ENCODE measurements around the gene ATP1B1. TPM values are rescaled to one million over a fixed set of nuclear protein-coding genes. Genes with fewer than 3 reads are reported as not detected.

The ATP1B1 gene
- 10 to 100 TPM; 17.8 to 28.6 (median 22.5) TPM for polyA plus RNA-seq (ENCODE audit: insufficient read length in 10 of 10)
- long read RNA-seq, donor 1, transcript ATP1B1-201 (6 exons, 1,883 nt), result major isoform, 7 of 7 reads
- long read RNA-seq, donor 1, partial matches to known transcripts, result 0 of 7 reads
- long read RNA-seq, donor 1, other reads (novel, unspliced or antisense), result 0 of 7 reads
- long read RNA-seq, donor 2, transcript ATP1B1-201 (6 exons, 1,883 nt), result major isoform, 9 of 9 reads
- long read RNA-seq, donor 2, partial matches to known transcripts, result 0 of 9 reads
- long read RNA-seq, donor 2, other reads (novel, unspliced or antisense), result 0 of 9 reads
- long read RNA-seq, donor 3, result 0 reads
- long read RNA-seq, donor 4, transcript ATP1B1-201 (6 exons, 1,883 nt), result major isoform, 9 of 9 reads
- long read RNA-seq, donor 4, partial matches to known transcripts, result 0 of 9 reads
- long read RNA-seq, donor 4, other reads (novel, unspliced or antisense), result 0 of 9 reads
- long read RNA-seq, donor 5, transcript ATP1B1-201 (6 exons, 1,883 nt), result major isoform, 5 of 5 reads
- long read RNA-seq, donor 5, partial matches to known transcripts, result 0 of 5 reads
- long read RNA-seq, donor 5, other reads (novel, unspliced or antisense), result 0 of 5 reads
- long read RNA-seq, donor 6, transcript ATP1B1-201 (6 exons, 1,883 nt), result major isoform, 9 of 14 reads
- long read RNA-seq, donor 6, partial matches to known transcripts, result 5 of 14 reads
- long read RNA-seq, donor 6, other reads (novel, unspliced or antisense), result 0 of 14 reads
- long read RNA-seq, donor 7, partial matches to known transcripts, result 0 of 1 reads
- long read RNA-seq, donor 7, other reads (novel, unspliced or antisense), result 0 of 1 reads
- long read RNA-seq, donor 8, partial matches to known transcripts, result 0 of 1 reads
- long read RNA-seq, donor 8, other reads (novel, unspliced or antisense), result 0 of 1 reads
- long read RNA-seq, donor 9, partial matches to known transcripts, result 0 of 2 reads
- long read RNA-seq, donor 9, other reads (novel, unspliced or antisense), result 0 of 2 reads

GRCh38 chr1:169106095-169106920 is at the start of gene ATP1B1:
Gene ATP1B1 (plus strand): TSS chr1:169106690. CDS start chr1:169106830, 140 bp downstream.
- peak; percentile 80 to 95 (median 87) for DNase-seq

GRCh38 chr1:169059421-169059820 is 47.1 kb upstream of the ATP1B1 start:
- peak; percentile 26 to 70 (median 27) for DNase-seq

GRCh38 chr1:169060043-169060722 is 46.3 kb upstream of the ATP1B1 start:
- peak; percentile 43 to 84 (median 65) for DNase-seq

- DNase-seq, result peak; percentile 49 to 82 (median 65)
These were observed 45.4 kb upstream of the ATP1B1 start for GRCh38 chr1:169060919-169061639.

DNA sequence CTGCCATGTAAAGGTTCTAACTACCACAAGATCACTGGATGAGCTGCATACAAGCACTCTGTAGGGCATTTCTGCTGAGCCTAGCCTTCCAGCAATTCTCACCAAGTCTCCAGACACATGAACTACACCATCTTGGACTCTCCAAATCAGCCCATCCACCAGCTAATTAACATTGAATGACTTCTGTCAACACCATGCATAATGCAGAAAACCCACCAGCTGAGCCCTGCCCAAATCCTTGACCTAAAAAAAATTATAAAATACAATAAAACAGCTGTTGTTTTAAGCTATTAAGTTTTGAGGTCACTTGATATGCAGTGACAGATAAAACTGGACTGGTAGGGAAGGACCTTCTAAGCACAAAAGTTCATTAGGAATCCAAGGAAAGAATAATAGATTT is 44.3 kb upstream of the ATP1B1 start:
- no peak for DNase-seq

DNA sequence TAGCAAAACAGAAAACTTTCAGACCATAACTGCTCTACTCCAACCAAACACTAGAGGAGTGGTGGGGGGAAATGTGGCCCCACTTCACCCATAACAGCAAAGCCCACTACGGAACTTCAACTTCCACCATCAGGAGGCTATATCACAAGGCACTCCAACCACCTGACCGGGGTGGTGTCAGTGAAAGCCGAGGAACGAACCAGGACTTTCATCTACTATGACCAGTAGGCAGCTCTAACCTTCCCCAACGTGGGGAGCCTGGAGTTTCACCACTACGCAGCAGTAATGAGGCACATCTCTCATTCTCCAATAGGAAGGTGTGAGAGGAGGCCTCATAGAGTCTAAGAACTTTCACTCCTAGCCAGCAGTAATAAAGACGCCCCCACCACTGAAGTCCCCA is 42.4 kb upstream of the ATP1B1 start:
- no peak for DNase-seq

DNA sequence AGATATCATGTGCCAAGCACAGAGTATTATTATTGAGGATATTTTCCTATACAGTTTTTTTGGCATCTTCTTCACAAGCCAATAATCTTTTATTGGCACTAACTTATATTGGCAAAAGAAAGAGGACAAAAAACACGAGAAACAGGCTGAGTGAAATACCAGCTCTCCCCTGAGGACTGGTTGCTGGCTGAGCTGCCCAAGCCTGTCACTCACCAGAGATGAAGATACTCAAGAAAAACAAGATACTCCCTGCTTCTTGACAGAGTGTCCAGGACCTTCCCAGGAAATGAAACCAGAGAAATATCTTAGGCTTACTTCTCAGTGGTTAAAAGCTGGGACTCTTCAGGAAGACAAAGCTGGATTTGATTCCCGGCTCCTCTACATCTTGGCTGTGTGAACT is 35.9 kb upstream of the ATP1B1 start:
- peak in 1 of 3 donors; percentile 33 for DNase-seq

GRCh38 chr1:169070958-169071357 is 35.5 kb upstream of the ATP1B1 start:
- no peak for DNase-seq

DNA sequence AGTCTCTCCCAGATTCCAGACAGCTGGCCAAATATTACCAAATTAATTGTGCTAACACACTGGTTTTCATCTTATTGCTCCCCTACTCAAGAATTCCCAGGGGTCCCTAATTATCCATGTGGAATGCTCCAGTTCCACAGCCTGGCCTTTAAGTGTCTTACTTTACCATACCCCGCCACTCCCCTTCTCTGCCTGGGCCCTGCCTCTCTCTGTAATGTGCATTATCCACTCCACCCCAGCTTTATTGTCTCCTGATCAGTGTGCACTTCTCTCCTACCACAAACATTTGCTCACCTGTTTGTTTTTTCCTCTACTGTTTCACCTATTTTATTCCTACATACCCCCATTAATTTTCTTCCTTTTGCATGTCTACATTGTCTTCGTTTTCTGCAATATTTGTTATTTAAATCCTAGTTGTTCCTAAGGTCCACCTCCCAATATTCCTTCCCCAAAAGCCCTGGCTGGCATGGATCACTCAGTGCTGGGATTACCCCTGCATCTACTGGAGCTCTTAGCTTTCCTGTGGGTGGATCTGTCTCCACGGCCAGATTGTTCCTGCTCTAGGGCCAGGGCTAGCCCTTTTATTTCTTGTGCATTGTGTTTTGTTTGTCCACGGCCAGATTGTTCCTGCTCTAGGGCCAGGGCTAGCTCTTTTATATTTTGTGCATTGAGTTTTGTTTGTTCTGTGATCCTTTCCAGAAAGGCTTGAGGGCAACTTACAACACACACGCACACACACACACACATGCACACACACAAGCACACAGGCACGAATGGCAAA is 33.4 kb upstream of the ATP1B1 start:
- no peak for DNase-seq

DNA sequence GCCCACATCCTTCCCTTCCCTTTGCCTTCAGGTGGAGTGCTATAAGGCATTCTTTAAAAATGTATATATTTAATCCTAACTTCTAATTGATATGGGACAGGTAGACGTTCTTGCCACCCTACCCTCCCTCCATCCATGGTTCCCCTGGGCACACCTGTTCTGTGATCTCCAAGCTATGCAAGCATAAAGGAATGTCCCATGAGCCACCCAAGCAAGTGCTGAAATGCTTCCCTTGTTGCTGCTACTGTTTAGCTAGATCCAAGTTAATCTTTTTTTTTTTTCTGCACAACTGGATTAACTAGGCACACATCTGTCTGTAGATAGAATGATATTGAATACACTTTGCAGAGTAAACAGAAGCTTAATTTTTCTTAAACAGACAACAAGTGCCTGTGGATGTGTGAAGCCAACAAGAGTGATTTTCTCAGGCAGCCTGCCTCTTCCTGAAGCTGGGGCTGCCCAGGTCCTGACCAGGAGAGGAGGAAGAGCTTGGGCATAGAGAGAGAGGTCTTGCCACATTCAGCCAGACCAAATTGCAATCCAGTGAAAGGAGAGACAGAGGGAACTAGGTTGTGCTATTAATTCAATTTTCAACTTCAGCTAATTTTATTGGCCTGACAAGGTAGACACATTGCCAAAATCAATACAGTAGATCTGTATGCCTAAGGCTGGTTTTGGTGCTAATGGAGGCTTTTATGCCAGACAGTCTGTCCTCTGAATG is 28.2 kb upstream of the ATP1B1 start:
- no peak for DNase-seq

DNA sequence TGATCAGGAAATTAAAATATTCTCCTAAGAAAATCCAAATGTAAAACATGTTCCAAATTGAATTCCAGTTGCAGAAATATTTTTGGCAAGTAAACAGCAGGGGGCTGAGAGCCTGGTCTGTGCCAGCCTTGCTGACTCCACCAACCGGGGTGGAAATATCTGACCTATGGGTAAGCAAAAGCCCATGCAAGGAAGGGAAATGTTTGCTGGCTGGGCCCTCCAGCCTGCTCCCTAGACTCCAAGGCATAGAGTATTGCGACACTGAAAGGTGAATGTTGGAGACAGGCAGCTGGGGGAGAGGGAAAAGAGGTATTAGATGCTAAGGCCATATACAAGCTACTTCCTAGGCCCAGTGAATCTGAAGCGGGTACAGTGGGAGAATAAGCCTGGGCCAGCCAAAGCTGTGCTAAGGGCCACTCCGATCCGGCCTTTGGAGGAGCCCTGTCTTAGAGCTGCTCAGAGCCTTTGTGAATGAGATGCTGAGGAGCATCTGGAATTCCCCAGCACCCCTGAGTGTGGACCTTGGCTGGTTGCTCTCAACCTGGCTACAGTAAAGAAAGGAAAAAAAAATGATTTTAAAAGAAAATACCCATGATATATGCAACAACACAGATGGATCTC is 24.9 kb upstream of the ATP1B1 start:
- DNase-seq, result peak in 1 of 3 donors; percentile 5

GRCh38 chr1:169085911-169086310 is 20.6 kb upstream of the ATP1B1 start:
- no peak for DNase-seq

- peak in 1 of 3 donors; percentile 53 for DNase-seq
These were observed 19.7 kb upstream of the ATP1B1 start for GRCh38 chr1:169086603-169087455.

DNA sequence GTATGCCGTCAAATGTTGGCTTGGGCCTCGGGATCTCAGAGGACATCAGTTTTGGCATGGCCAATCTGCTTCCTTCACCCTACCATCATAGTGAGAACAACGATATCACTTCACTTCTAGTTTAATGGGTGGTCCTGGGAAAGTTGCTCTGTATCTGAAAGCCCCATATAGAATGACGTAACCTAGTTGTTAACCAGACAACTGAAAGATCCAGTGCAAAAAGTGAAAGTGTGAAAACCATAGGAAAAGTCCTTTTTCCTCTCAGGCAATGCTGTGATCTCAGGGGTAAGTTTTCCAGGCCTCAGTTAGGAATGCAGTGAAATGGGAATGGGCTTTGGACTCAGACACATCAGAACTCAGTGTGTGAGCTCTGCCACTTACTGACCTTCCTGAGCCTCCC is 18.6 kb upstream of the ATP1B1 start:
- no peak for DNase-seq

- no peak for DNase-seq
These were observed 16.7 kb upstream of the ATP1B1 start for GRCh38 chr1:169089776-169090175.

DNA sequence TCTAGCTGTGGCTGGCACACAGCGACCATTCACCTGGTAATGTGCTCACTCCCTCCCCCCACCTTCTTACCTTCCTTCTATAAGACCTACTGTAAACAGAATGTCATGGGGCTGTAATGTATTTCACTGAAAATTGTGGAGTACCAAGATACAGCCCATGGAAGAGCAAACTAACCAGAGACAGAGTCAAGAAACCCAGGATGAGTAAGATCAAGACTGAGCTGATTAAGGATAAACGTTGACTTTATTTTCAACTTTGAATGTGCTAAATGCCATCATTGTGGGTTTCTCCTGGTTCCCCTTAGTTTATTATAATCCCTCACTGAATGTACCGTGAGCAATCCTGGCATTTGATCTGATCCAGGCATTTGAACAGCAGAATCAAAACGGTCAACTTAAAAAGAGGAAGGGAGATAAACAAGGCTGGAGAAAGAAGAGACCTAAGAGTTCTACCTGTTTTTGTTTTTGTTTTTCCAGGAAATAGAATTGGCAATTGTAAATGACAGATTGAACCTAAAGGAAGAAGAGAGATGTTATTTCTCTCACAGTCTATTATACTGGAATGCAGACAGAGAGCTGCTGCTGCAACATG is 16.1 kb upstream of the ATP1B1 start:
- DNase-seq, result no peak

GRCh38 chr1:169090900-169091311 is 15.6 kb upstream of the ATP1B1 start:
- peak in 1 of 3 donors; percentile 7 for DNase-seq
